HuH-7 (cell line): ENCODE results near the gene ADAP2.
"Not testable (repeated sequence)": the region's sequence is repeated elsewhere in the genome, so short reads cannot be mapped to it uniquely, and the experiment has no call there.

ENCODE experiments used
- DNase-seq: peaks from one replicate; pipeline ENCODE4 v3.0.0; 2011; ENCODE audit warnings: low spot score

ADAP2 gene

DNA sequence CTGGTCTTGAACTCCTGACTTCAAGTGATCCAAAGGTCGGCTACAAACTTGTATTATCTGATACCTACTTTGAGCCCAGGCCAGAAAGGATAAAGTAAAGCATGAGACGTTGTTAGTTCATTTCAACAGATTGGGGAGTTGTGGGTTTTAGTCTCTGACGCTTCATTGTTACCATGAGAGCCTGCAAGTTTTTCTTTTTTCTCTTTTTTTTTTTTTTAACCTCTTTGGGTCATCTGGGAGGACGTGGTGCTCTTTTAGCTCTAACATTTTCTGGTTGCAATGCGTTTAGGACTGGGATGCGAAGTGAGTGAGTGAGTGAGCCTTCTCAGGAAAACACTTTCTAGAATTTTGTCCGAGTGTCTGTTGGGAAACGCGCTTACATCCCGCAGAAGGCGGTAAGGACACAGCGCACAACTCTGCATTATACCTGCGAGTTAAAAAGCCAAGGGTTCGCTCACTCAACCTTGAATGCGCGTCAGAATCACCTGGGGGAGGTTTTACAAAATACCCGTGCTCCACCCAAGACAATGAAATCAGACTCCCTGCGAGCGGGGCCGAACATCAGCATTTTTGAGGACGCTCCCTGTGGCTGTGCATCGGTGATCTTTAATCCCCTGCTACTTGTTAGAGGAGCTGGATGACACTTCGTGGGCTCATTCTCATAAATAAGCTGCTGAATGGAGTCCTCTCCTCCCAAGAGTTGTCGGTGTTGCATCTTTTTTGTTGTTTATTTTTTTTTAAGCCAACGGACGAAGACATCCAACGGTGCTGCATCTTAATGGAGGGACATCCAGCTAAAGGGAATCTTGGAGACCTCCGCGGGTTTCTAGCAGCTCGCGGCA lies 48.5 kb downstream of the ADAP2 start:
- DNase-seq = no peak

DNA sequence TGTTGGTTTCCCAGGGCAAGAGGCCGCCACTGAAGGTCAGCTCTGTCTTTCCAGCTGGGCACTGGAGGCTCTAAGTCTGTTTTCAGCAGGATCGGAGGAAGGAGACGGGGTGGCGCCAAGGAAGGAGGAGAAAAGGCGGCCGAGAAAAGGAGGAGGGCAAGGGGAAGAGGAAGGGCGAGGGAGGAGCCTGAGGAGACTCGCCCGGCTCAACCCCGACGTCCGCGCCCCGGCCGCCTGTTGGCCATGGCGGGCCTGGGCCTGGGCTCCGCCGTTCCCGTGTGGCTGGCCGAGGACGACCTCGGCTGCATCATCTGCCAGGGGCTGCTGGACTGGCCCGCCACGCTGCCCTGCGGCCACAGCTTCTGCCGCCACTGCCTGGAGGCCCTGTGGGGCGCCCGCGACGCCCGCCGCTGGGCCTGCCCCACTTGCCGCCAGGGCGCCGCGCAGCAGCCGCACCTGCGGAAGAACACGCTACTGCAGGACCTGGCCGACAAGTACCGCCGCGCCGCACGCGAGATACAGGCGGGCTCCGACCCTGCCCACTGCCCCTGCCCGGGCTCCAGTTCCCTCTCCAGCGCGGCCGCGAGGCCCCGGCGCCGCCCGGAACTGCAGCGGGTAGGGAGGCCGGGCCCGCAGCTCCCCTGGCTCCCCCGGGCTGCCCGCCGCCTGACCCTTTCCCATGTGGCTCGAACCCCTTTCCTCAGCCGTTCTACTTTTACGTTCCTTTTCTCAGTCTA lies 49.3 kb downstream of the ADAP2 start, which contains the start of gene RNF135:
Gene RNF135, plus strand, starts transcription at position 209 of the 737 bp plus-strand sequence. Its CDS starts 35 bp downstream, at position 244.
- DNase-seq = no peak

DNA sequence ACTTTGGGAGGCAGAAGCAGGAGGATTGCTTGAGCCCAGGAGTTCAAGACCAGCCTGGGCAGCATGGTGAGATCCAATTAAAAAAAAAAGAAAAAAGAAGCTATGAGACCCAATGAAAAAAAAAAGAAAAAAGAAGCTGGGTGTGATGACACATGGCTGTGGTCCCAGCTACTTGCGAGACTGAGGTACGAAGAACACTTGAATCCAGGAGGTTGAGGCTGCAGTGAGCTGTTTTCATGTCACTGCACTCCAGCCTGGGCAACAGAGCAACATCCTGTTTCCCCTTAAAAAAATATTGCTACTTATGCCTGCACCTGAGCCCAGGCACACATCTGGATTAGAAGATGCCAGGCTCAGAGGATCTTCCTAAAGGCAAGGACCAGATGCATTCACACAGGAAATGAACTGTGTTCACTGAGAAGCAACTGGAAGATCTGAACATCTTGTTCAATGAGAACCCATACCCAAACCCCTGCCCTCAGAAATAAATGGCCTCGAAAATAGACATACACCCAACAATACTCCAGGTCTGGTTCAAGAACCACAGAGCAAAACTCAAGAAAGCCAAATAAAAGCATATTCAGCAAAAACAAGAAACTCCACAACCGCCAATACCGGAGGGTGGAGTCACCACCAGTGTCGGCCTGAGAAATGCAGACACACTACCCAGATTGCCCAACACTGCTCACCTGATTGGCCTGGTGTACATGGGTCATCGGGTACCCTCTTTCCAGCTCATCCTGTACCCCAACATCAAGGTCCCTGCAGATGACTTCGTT lies 53.5 kb downstream of the ADAP2 start:
- DNase-seq = no peak

DNA sequence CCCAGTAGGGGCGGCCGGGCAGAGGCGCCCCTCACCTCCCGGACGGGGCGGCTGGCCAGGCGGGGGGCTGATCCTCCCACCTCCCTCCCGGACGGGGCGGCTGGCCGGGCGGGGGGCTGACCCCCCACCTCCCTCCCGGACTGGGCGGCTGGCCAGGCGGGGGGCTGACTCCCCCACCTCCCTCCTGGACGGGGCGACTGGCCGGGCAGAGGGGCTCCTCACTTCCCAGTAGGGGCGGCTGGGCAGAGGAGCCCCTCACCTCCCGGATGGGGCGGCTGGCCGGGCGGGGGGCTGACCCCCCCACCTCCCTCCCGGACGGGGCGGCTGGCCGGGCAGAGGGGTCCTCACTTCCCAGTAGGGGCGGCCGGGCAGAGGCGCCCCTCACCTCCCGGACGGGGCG lies 58.2 kb downstream of the ADAP2 start:
- DNase-seq = not testable (repeated sequence)

DNA sequence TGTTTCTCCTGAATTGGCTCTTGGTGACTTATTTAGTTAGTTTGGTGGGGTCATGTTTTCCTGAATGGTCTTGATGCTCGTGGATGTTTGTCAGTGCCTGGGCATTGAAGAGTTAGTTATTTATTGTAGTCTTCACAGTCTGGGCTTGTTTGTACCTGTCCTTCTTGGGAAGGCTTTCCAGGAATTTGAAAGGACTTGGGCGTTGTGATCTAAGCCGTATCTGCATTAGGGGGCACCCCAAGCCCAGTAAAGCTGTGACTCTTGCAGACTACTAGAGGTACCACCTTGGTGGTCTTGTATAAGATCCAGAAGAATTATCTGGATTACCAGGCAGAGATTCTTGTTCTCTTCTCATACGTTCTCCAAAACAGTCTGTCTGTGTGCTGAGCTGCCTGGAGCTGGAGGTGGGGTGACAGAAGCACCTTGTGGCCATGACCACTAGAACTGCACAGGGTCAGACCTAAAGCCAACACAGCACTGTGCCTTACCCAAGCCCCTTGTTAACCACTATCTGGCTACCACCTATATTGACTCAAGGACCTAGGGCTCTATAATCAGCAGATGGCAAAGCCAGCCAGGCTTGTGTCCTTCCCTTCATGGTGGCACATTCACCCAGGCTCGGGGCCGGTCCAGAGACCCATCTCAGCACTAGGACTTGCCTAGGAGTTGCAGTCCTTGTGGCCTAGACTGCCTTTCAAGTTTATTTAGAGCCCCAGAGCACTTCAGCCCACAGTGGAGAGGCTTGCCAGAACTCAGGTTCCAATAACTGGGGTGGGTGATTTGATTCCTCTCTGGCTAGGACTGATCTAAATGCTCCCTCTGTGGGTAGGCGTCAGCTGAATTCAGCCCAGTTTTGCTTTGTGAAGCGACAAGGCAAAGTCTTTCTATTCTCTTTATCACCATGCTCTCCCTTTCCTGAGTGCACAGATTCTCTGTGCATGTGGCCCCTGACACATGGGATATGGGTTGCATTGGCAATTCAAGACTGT lies 60.1 kb downstream of the ADAP2 start:
- no peak for DNase-seq

DNA sequence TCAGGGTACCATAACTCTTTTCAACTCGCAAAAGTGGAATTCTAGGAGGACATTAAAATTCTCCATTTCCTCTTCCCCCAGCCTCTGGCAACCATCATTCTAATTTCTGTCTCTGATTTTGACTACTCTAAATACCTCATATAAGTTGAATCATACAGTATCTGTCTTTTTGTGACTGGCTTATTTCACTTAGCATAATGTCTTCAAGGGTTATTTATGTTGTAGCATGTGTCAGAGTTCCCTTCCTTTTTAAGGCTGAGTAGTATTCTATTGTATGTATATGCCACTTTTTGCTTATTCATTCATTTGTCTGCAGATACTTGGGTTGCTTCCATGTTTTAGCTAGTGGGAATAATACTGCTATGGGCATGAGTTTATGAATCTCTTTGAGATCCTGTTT lies 61.1 kb downstream of the ADAP2 start:
- DNase-seq = no peak

DNA sequence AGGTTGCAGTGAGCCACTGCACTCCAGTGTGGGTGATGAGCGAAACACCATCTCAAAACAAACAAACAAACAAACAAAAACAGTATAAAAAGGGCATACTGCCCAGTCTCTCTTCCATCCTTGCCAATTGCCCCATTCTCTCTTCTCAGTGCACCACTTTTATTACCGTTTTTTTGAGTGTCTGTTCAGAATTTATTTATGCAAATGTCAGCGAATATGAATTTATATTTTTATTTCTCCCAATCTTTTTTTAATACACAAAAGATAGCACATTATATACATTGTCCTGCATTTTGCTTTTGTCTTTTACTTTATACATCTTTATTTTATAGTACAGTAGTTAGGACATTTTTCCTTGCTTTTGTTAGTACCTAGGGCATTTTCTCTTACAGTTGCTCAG lies 68.7 kb downstream of the ADAP2 start:
- DNase-seq = no peak

DNA sequence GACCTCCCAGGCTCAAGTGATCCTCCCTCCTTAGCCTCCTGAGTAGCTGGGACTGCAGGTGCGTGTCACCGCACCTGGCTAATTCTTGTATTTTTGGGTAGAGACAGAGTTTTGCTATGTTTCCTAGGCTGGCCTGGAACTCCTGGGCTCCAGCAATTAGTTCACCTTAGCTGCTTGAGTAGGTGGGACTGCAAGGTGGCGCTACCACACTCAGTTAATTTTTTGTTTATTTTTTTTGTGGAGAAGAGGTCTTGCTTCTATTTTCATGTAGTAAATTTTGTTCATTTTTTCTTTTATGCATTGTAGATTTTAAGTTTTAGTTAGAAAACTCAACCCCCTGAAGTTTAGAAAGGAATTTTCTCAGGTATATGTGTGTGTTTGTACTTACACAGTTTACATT lies 70.8 kb downstream of the ADAP2 start:
- no peak for DNase-seq

DNA sequence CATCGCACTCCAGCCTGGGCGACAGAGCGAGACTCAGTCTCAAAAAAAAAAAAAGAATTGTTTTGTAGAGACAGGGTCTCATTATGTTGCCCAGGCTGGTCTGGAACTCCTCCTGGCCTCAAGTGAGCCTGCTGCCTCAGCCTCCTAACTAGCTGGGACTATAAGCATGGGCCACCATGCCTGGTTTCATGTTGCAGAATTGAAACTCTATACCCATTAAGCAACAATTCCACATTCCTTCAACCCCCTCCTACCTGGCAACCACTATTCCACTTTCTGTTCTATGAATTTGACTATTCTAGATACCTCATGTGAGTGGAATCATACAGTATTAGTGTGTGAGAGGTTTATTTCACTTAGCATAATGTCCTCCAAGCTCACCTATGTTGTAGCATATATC lies 73.6 kb downstream of the ADAP2 start:
- DNase-seq = no peak

DNA sequence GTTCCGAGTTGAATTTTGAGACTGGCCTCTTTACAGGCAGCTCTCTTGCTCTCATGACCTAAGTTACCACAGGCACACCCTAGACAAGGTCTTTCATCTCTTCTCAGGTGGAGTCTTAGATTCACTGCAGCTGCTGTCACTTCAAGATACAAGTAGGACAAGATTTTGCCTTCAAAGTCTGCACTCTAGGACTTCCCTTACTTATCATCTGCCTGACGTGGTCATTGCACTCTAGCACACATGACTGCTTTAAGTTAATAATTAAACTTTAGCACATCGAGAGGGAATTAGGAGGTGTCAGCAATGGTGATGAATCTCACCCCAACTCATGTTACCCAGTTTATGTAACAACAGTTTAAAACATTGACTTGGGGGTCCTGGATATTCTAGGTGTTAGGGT lies 74.7 kb downstream of the ADAP2 start:
- DNase-seq = no peak

DNA sequence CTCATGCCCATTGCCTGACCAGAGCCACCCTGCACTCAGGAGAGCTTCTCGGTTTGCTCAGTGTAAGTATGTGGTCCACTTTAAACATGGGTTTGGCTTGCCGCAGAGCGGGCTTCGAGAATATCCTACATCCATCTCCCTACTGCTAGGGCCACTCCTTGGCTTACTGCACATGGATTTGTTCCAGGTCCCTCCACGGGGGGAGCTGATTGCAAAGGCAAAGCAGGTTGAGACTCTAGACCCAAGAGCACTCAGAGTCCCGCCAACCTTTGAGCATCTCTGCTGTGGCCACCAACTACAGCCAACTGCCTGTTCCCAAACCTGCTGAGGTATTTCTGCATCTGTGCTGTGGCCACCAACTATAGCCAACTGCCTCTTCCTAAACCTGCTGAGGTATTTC lies 75.5 kb downstream of the ADAP2 start:
- no peak for DNase-seq

DNA sequence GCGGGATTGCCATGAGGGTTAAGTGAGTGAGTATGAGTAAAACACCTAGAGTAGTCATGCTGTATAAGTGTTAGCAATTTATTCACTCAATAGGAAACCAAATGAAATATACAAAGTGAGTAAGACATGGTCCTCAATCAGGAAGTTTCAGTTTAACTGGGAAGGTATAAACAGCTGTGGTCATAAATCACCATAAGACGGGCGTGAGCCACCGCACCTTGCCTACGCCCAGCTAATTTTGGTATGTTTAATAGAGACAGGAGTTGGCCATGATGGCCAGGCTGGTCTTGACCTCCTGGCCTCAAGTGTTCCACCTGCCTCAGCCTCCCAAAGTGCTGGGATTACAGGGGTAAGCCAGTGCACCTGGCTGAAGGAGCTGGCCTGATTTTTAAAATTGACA lies 76.1 kb downstream of the ADAP2 start:
- no peak for DNase-seq

DNA sequence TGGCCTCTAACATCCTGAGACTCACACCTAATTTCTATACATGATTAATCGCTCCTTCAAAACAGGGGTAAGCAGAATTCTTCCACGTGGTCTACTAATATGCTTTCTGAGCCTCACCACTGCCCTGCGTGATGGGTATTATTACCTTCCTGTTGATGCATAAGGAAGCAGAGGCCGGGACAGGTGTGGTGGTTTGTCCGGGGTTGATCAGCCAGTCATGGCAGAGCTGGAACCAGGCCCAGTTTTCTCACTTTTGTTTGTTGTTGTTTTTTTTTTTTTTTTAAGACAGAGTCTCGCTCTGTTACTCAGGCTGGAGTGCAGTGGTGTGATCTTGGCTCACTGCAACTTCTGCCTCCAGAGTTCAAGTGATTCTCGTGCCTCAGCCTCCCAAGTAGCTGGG lies 80.3 kb downstream of the ADAP2 start:
- no peak for DNase-seq

DNA sequence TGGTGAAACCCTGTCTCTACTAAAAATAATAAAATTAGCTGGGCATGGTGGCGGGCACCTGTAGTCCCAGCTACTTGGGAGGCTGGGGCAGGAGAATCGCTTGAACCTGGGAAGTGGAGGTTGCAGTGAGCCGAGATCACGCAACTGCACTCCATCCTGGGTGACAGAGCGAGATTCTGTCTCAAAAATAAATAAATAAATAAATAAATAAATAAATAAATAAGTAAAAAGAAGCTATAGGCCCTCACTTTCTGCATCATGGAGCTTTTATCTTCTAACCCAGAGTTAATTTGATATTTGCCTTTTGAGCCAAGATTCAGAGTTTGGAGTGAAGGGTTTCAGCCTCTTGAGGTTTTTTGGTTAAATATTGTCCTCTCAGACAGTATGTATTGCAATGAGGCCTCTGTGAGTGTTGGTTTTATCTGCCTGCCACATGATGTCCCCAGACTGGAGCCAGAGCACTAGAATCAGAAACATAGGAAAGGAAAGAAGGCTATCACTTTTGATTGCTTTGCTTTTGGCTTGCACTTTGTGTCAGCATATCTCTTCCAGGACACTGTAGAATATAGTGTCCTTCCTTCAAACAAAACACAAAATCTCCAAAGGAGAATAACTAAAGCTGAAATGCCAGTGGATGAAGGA lies 81.6 kb downstream of the ADAP2 start:
- no peak for DNase-seq

DNA sequence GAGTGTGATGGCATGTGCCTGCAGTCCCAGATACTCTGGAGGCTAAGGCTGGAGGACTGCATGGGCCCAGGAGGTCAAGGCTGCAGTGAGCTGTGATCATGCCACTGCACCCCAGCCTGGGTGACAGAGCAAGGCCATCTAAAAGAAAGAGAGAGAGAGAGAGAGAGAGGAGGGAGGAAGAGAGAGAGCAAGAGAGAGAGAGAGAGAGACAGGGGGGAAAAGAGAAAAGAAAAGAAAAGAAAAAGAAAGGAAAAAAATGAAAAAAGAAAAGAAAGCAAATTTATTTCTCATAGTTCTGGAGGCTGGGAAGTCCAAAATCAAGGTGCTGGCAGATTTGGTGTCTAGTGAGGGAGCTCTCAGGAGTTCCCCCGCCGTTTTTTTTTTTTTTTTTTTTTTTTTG lies 82.4 kb downstream of the ADAP2 start:
- no peak for DNase-seq

DNA sequence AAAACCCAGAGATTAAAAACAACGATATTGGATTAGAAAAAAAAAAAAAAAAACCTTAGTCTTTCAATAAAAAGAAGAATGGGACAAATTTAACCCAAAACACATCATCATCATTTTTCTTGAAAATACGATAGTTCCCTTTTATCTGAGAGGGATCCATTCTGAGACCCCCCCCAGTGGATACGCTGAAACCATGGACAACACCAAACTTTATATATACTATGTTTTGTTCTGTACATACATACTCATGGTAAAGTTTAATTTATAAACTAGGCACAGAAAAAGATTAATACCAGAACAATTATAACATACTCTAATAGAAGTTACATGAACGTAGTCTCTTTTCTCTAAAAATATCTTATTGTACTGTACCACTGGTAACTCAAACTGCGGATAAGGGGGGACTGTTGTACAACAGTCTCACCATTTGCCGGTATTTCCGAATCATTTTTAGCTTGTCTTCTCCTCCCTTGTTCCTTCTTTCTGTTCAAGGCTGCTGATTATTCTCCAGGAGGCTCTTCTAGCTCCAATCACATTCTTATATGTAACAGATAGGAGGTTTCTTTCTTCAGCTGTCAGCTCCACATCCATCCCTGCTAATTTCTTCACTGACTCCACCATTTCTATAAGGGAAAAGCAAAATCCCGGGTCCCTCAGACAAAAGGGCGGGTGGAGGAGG lies 86.1 kb downstream of the ADAP2 start:
- no peak for DNase-seq

DNA sequence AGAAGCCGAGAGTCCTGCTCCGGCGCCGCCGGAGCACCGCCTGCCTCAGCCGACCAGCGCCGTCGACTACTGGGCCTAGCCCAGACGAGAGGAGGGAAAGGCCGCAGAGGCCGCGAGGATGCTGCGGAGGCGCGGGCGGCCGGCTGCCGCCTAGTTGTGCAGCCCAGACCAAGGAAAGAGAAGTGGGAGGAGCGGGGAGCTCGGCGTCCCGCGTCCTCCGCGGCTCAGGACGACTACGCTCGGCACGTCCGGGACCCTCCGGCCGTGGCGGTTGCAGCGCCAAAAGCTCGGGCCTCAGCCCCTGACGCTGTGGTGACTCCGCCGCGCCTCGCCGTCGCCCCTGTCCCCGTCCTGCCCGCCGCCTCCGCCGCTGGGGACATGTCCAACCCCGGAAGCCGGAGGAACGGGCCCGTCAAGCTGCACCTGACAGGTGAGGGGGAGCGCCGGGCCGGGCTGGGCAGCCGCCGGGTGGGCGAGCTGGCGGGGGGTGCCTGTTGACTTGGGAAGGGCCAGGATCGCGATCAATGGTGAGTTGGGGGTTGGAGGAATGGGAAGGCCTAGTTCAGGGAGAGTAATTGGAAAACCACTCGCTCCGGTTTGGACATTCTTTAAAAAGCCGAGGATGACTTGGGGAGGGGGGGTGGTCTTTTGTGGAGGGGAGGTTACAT lies 86.8 kb downstream of the ADAP2 start:
- peak; percentile 65 for DNase-seq
